Measurements from ENCODE around the gene DTL.

The DTL gene

GRCh38 chr1:212039622-212040021 is 4.1 kb downstream of the DTL start:
- DNase-seq = no peak

DNA sequence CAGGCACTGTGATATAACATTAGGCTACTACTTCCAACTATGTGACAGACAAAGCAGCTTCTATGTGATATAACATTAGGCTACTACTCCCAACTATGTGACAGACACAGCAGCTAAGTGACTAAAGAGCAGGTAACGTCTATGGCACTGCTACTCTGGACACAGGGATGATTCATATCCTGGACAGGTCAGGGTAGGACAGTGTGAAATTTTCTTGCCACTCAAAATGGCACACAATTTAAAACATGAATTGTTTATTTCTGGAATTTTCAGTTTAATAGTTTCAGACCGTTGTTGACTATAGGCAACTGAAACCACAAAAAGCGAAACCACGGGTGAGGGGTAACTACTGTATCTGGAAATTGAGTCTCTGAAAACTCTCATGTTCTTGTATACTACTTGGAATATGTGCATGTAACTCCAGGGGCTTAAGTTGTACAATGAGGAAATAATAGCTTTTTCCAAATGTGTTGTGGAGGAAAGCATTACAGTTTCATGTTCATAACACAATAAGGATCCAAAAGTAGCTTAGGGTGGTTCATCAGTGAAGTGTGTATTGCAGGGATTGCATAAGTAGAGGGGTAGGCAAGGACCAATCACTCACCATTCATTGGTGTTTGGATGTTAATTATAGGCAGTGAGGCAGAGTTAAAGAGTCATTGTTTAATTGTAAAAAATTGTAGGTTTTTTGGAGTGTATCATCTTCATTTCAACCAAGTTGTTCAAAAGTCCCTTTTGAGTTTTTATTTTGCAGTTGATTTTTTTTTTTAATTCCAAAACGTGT is 5.3 kb downstream of the DTL start:
- no peak for DNase-seq

GRCh38 chr1:212042436-212042835 is 6.9 kb downstream of the DTL start:
- DNase-seq = peak; percentile 37

DNA sequence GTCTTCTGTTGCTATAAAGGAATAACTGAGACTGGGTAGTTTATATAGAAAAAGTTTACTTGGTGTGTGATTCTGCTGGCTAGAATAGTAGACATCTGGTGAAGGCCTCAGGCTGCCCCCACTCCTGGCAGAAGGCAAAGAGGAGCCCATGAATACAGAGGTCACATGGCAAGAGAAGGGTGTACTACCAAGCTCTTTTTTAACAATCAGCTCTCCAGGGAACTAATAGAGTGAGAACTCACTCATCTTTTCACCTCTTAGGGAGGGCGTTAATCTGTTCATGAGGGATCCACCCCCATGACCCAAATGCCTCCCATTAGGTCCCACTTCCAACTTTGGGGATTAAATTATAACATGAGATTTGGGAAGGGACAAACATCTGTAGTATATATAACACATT is 9.3 kb downstream of the DTL start:
- no peak for DNase-seq

- no peak for DNase-seq
Observed at GRCh38 chr1:212045981-212046380, 10.4 kb downstream of the DTL start.

DNA sequence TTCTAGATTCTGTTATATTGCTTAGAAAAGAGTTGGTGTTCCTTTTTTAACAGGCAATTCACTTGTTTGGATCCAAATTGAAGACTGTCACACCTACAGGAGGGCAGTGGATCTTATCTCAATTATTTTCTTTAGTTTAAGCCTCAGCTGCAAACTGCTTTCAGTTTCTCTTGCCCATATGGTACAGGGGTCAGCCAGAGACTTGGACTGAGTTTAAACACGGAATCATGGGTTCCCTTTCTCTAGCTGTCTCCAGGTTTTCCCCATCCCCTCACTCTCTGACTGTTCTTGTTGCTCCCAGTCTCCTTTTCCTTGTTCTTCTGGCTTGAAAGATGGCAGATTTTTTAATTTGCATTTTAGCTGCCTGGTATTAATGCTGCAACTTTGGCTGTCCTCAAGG is 18.4 kb downstream of the DTL start:
- no peak for DNase-seq

GRCh38 chr1:212055333-212055732 is 19.8 kb downstream of the DTL start:
- no peak for DNase-seq

DNA sequence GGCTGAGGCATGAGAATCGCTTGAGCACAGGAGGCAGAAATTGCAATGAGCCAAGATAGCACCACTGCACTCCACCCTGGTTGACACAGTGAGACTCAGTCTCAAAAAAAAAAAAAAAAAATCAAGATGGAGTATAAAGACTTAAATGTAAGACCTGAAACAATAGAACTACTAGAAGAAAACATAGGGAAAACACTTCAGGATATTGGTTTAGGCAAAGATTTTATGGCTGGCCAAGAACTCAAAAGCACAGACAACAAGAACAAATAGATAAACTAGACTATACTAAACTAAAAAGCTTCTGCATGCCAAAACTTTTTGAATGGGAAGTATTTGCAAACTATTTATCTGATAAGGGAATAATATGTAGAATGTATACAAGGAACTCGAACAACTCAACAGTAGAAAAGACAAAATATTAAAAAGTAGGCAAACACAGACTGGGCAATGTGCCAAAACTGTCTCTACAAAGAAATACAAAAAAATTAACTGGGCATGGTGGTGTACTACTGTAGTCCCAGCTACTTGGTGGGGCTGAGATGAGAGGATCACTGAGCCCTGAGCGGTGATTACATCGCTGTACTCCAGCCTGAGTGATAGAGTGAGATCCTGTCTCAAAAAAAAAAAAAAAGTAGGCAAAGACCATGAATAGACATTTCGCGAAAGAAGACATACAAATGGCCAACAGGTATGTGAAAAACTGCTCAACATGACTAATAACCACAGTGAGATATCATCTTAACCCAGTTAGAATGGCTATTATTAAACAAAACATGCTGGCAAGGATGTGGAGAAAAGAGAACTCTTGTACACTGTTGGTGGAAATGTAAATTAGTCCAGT is 25.3 kb downstream of the DTL start:
- no peak for DNase-seq

DNA sequence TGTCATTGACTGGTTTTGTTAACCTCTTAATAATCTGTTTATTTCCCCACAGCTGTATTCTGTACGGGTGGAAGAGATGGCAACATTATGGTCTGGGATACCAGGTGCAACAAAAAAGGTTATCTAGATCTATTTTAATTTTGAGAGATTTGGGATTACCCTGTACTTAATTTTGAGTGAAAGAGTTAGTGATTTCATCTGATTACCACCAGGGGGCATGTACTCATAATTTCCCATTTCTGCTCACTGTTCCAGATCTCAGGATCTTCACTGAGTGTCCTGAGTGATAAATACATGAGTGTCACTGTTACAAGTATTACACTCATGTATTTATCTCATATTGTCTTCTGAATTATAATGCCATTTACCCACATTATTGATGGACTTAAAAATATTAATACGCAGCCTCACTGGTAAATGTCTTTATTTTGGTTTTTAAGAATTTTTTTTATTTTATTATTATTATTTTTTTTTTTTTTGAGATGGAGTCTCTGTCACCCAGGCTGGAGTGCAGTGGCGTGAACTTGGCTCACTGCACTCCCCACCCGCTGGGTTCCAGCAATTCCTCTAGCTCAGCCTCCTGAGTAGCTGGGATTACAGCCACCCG is 27.4 kb downstream of the DTL start:
- peak; percentile 55 for DNase-seq

DNA sequence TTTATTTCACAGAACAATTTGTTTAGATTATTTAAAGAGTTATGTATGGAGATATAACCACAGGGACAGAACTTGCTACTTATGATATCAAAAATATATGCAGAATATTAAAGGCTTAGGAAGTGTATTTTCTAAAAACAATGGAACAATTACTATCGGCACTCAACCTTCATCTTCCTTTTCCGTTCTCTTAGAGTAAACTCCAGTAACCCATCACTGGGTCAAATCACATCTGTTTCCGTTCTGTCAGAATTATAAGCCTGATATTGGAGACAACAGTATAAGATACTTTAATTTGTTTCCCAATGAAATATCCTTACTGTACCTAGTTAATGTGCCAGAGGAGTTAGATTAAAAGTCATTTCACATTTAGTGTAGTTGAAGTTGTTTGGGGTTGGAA is 32.2 kb downstream of the DTL start:
- DNase-seq = no peak

GRCh38 chr1:212070720-212071302 is 35.3 kb downstream of the DTL start:
- DNase-seq = peak; percentile 57

DNA sequence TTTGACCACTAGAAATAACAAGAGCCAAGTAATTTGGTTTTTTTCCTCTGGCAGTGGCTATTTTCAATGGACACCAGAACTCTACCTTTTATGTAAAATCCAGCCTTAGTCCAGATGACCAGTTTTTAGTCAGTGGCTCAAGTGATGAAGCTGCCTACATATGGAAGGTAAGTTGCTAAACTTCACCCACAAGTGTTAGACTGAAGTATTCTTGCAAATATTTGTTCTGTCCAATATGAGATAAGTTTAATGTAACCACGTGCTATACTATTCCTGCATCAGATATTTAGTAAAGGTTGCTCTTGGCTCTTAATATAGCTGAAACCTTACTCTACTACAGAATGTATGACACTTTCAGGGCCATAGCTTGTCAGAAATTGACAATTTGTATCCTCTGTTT is 36.5 kb downstream of the DTL start:
- no peak for DNase-seq

DNA sequence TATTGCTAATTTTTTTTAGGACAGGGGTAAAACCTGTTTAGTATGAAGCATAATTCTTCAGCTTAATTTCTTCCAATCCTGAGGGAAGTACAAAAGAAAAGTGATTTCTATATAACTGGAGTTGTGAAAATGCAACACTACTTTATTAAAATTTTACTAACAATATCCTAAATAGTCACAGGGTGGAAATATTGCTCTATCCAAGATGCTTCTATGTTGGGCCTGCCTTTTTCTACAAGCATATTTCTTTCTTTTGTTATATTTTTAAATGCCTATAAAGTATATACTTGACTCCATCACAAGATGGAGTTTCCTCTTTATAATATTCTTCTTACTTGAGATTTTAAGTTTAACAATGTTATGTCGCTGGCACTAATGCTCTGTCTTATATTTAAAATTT is 37.9 kb downstream of the DTL start:
- DNase-seq = no peak

GRCh38 chr1:212074313-212074712 is 38.8 kb downstream of the DTL start:
- no peak for DNase-seq

- no peak for DNase-seq
Observed at GRCh38 chr1:212074856-212075255, 39.3 kb downstream of the DTL start.

DNA sequence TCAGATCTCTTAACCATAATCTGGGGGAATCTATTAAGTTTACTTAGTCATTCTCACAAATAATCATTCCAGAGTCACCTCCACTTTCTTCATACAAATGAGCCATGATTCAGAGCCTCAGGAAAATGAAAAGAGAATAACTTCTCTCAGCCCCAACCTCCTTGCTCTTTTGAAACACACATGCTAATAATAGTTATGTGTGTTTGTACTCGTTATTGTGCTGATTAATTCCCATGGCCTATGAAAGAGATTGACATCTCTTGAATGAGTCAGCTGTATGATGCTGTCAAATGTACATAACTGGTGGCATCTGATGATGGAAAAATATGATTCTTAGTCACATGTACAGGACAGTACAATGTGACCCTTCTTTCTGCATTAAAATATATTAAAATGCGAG is 41.5 kb downstream of the DTL start:
- no peak for DNase-seq

- DNase-seq = peak; percentile 33
Observed at GRCh38 chr1:212078826-212079225, 43.3 kb downstream of the DTL start.

DNA sequence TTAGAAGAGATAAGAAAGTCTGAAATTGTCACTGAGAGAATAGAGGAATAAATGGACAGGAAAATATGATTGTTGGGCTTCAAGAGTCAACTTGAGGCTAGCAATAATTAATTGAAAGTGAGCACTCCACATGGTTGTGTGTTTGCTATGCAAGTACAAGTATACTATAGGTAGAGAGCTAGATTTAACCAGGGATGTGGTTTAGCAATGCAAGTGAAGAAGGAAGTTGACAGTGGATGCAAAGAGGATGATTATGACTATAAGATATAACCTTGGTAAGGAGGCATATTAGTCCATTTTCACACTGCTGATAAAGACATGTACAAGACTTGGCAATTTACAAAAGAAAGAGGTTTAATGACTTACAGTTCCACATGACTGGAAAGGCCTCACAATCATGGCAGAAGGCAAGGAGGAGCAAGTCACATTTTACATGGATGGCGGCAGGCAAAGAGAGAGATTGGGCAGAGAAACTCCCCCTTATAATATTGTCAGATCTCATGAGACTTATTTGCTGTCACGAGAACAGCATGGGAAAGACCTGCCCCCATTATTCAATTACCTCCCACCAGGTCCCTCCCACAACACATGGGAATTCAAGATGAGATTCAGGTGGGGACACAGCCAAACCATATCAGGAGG is 47.3 kb downstream of the DTL start:
- no peak for DNase-seq

GRCh38 chr1:212089560-212090163 is 54.1 kb downstream of the DTL start:
- no peak for DNase-seq

DNA sequence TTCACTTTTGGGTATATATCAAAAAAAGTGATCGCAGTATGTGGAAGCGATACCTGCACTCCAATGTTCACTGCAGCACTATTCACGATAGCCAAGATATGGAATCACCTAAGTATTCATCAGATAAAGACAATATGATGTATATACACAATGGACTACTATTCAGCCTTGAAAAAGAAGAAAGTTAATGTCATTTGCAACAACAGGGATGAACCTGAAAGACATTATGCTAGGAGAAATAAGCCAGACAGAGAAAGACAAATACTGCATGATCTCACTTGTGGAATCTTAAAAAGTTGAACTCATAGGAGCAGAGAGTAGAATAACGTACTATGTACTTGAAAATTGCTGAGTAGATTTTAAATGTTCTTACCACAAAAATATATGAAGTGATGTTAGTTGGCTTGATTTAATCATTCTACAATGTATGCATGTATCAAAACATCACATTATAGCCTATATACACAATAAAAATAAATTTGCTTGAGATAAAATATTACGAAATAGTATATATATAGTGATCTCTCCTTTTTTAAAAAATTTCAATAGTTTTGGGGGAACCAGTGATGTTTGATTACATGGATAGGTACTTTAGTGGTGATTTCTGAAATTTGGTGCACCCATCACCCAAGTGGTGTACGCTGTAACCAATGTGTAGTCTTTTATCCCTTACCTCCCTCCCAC is 56.0 kb downstream of the DTL start:
- DNase-seq = no peak

DNA sequence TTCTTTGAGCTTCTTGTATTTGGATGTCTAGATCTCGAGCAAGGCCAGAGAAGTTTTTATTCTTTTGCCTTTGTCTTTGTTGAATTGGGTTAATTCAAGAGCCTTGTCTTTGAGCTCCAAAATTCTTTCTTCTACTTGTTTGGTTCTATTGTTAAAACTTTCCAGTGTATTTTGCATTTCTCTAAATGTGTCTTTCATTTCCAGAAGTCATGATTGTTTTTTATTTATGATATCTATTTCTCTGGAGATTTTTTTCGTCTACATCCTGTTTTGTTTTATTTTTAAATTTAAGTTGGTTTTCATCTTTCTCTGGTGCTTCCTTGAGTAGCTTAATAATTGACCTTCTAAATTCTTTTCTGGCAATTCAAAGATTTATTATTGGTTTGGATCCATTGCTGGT is 61.8 kb downstream of the DTL start:
- no peak for DNase-seq

GRCh38 chr1:212098310-212098709 is 62.8 kb downstream of the DTL start:
- no peak for DNase-seq
